Thyroid gland (tissue), 4 donors: ENCODE measurements around the gene CLDN18. TPM values are rescaled to one million over a fixed set of nuclear protein-coding genes. Genes with fewer than 3 reads are reported as not detected.
A peak's percentile ranks its signal among the peaks of the same experiment; 100 is the strongest.

Experiments used
- DNase-seq, 2 donors: peaks; one replicate each; pipeline ENCODE4 v3.0.0-alpha.2; 2019
- H3K27ac ChIP-seq, 3 donors: fragments of 200-600 bp; sonication (generic); 1 replicate in 2 of 3; 2 replicates in 1 of 3; pipeline ENCODE4 v1.5.1; 2016 to 2019; ENCODE audit warnings: mild to moderate bottlenecking in 1 of 3, moderate library complexity in 1 of 3
- H3K27me3 ChIP-seq: fragments of 200-600 bp; sonication (generic); one replicate; pipeline ENCODE4 v1.5.1; 2019
- H3K36me3 ChIP-seq, 2 donors: fragments of 200-600 bp; sonication (generic); one replicate each; pipeline ENCODE4 v1.5.1; 2016 to 2019
- H3K4me1 ChIP-seq, 2 donors: fragments of 200-600 bp; sonication (generic); one replicate each; pipeline ENCODE4 v1.5.1; 2017 to 2019
- H3K4me3 ChIP-seq, 3 donors: fragments of 200-600 bp; sonication (generic); replicated peaks in 1 of 3; 1 replicate in 2 of 3; 2 replicates in 1 of 3; pipeline ENCODE4 v1.5.1; 2016; ENCODE audit warnings: mild to moderate bottlenecking in 1 of 3
- H3K9me3 ChIP-seq: fragments of 200-600 bp; sonication (generic); one replicate; pipeline ENCODE4 v1.5.1; 2017
- CTCF ChIP-seq, 6 experiments: fragments of 200-600 bp in 3 of 6; fragments of 450-650 bp in 3 of 6; sonication (generic) in 3 of 6; IDR thresholded peaks; one replicate each; pipeline ENCODE4 v1.5.1; 2016 to 2019; ENCODE audit warnings: antibody characterized with exemption in 6 of 6, mild to moderate bottlenecking in 2 of 6, inconsistent platforms in 1 of 6, moderate library complexity in 1 of 6
- POLR2A ChIP-seq, 2 donors: fragments of 450-650 bp; IDR thresholded peaks; one replicate each; pipeline ENCODE4 v1.6.1; 2017; ENCODE audit warnings: antibody characterized with exemption in 2 of 2, mild to moderate bottlenecking in 2 of 2, moderate library complexity in 1 of 2
- WGBS, 2 donors: methylation state at CpG; one replicate each; pipeline ENCODE4 v1.1.5; 2017; 5-methylcytosine and 5-hydroxymethylcytosine counted together
- intact Hi-C: fragments of 100-400 bp; cut with DNase I; formaldehyde crosslinking; loops from one replicate; pipeline ENCODE4 v1.15.1; 2023
- total RNA-seq, 4 donors: library from RNA; depleted of rRNA; stranded (reverse); fragments of >200 nt; gene quantifications; one replicate each; pipeline ENCODE4 v1.2.3, GENCODE V29; 2016

The CLDN18 gene
- total RNA-seq, 4 donors from 2014 or later: not detected

- intact Hi-C loops: no loop called here
Measured at GRCh38 chr3:138019281-138020069, 9.5 kb downstream of the CLDN18 start.

GRCh38 chr3:138023754-138024153, 13.8 kb downstream of the CLDN18 start:
- Histone ChIP-seq H3K4me1 (peaks cover 0 to 13% of the 10 kb centered on the region in 2 donors), H3K4me3 (no peak overlapping the region), H3K36me3 (no peaks in the 10 kb centered on the region), H3K27ac (no peak overlapping the region), H3K27me3 (no peaks in the 10 kb centered on the region), H3K9me3 (no peaks in the 10 kb centered on the region)
- TF ChIP-seq POLR2A (IDR thresholded peaks at IDR 0.05) (no peak), CTCF (IDR thresholded peaks at IDR 0.05) (no peak)
- WGBS, 2 donors: 93 to 99% methylated on average over 4 of the region's 4 CpGs
- no peak for DNase-seq
- intact Hi-C loops: no loop called here

More at GRCh38 chr3:138019281-138020069, 9.5 kb downstream of the CLDN18 start:
- Histone ChIP-seq H3K9me3 (no peaks in the 10 kb centered on the region), H3K27ac (no peak overlapping the region), H3K27me3 (no peaks in the 10 kb centered on the region), H3K4me3 (no peak overlapping the region), H3K4me1 (no peaks in the 10 kb centered on the region), H3K36me3 (no peaks in the 10 kb centered on the region)
- TF ChIP-seq POLR2A (IDR thresholded peaks at IDR 0.05): no peak
- TF ChIP-seq CTCF (IDR thresholded peaks at IDR 0.05): no peak
- 91 to 93% methylated on average over 3 of the region's 3 CpGs for WGBS, 2 donors
- DNase-seq: no peak

GRCh38 chr3:138025553-138025952, 15.6 kb downstream of the CLDN18 start:
- Histone ChIP-seq H3K9me3 (no peaks in the 10 kb centered on the region), H3K36me3 (no peaks in the 10 kb centered on the region), H3K27ac (no peak overlapping the region), H3K4me1 (peaks cover 0 to 13% of the 10 kb centered on the region in 2 donors), H3K27me3 (no peaks in the 10 kb centered on the region), H3K4me3 (no peak overlapping the region)
- no peak for TF ChIP-seq CTCF (IDR thresholded peaks at IDR 0.05)
- TF ChIP-seq POLR2A (IDR thresholded peaks at IDR 0.05): no peak
- no peak for DNase-seq
- intact Hi-C loops: no loop called here

GRCh38 chr3:138027821-138028220, 17.9 kb downstream of the CLDN18 start:
- Histone ChIP-seq H3K4me1 (peaks cover 0 to 13% of the 10 kb centered on the region in 2 donors), H3K4me3 (no peak overlapping the region), H3K36me3 (no peaks in the 10 kb centered on the region), H3K27ac (no peak overlapping the region), H3K27me3 (no peaks in the 10 kb centered on the region), H3K9me3 (no peaks in the 10 kb centered on the region)
- TF ChIP-seq POLR2A (IDR thresholded peaks at IDR 0.05) (no peak), CTCF (IDR thresholded peaks at IDR 0.05) (no peak)
- peak; percentile 7 to 9 for DNase-seq
- intact Hi-C loops: no loop called here
- WGBS, 2 donors: 40 to 42% methylated on average over 5 of the region's 5 CpGs

GRCh38 chr3:138030734-138031280, 20.8 kb downstream of the CLDN18 start:
- H3K4me1 ChIP-seq: peaks cover 0 to 13% of the 10 kb centered on the region in 2 donors
- WGBS, 2 donors: 91 to 93% methylated on average over 11 of the region's 11 CpGs
- no peak overlapping the region for H3K27ac ChIP-seq
- intact Hi-C loops: no loop called here
- H3K4me3 ChIP-seq: no peak overlapping the region
- H3K36me3 ChIP-seq: no peaks in the 10 kb centered on the region
- no peaks in the 10 kb centered on the region for H3K27me3 ChIP-seq
- DNase-seq: no peak
- no peak for TF ChIP-seq CTCF (IDR thresholded peaks at IDR 0.05)
- TF ChIP-seq POLR2A (IDR thresholded peaks at IDR 0.05): no peak
- H3K9me3 ChIP-seq: no peaks in the 10 kb centered on the region
